Stomach (tissue), 4 donors: ENCODE data around the gene ZNF322.

ENCODE experiments used
- EP300 ChIP-seq: sonication (generic); formaldehyde crosslinking; IDR thresholded peaks from one replicate; pipeline ENCODE4 v1.6.1; 2017; ENCODE audit warnings: antibody characterized with exemption
- POLR2A ChIP-seq, 4 donors: fragments of 450-650 bp; IDR thresholded peaks; one replicate each; pipeline ENCODE4 v1.6.1; 2016; ENCODE audit warnings: antibody characterized with exemption in 4 of 4, control low read depth in 2 of 4, mild to moderate bottlenecking in 1 of 4, moderate library complexity in 1 of 4
- TF ChIP-seq, protein P1 (sequence below), 7 experiments: fragments of 450-650 bp in 4 of 7; fragments of 200-600 bp in 3 of 7; sonication (generic) in 3 of 7; IDR thresholded peaks; one replicate each; pipeline ENCODE4 v1.5.1; 2016 to 2019; ENCODE audit warnings: antibody characterized with exemption in 7 of 7, control low read depth in 2 of 7, mild to moderate bottlenecking in 1 of 7

- no peak for TF ChIP-seq POLR2A (IDR thresholded peaks at IDR 0.05)
- TF ChIP-seq, protein P1, sequence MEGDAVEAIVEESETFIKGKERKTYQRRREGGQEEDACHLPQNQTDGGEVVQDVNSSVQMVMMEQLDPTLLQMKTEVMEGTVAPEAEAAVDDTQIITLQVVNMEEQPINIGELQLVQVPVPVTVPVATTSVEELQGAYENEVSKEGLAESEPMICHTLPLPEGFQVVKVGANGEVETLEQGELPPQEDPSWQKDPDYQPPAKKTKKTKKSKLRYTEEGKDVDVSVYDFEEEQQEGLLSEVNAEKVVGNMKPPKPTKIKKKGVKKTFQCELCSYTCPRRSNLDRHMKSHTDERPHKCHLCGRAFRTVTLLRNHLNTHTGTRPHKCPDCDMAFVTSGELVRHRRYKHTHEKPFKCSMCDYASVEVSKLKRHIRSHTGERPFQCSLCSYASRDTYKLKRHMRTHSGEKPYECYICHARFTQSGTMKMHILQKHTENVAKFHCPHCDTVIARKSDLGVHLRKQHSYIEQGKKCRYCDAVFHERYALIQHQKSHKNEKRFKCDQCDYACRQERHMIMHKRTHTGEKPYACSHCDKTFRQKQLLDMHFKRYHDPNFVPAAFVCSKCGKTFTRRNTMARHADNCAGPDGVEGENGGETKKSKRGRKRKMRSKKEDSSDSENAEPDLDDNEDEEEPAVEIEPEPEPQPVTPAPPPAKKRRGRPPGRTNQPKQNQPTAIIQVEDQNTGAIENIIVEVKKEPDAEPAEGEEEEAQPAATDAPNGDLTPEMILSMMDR (IDR thresholded peaks at IDR 0.05) = no peak
- no peak for TF ChIP-seq EP300
Measured at GRCh38 chr6:26604026-26604425, 55.5 kb downstream of the ZNF322 start.
